ENCODE measurements around the gene ANTXRL.
"Not testable (repeated sequence)": the region's sequence is repeated elsewhere in the genome, so short reads cannot be mapped to it uniquely, and the experiment has no call there.

DNA sequence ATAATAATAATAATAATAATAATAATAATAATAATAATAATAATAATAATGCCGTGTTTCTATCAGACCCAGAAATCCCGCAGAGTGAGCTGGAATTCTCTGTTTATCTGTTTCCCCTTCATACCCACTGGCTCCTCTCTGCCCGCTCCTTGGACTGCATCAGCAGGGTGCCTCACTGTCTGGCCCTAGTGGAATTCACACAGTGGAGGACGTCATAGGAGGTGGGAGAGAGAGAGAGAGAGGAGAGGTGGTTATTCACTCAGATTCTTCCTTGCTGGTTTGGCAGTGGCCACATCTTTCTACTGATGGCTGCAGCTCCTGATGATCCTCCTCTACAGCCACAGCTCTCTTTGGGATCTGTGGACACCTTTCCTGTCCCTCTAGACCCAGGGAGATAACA is 78.7 kb downstream of the ANTXRL start:
- not testable (repeated sequence) for TF ChIP-seq CTCF (IDR thresholded peaks at IDR 0.05; ENCODE audit: insufficient read depth, low read length); GABPA (IDR thresholded peaks at IDR 0.05; ENCODE audit: low read depth); POLR2AphosphoS5 (IDR thresholded peaks at IDR 0.05; ENCODE audit: low read depth)

Measured in HL-60 (cell line).